GM12878 (cell line): ENCODE results near the gene CUZD1. TPM values are rescaled to one million over a fixed set of nuclear protein-coding genes. Genes with fewer than 3 reads are reported as not detected.

Experiments
- ATAC-seq: fragments of 200-7000 bp; cut with Tn5 transposase; 3 replicates; pipeline ENCODE4 v1.9.1; 2020; ENCODE audit warnings: mild to moderate bottlenecking, moderate library complexity
- BruUV-seq: library from RNA; stranded (reverse); fragments of 400-500 nt; replicated peaks from 2 replicates; lab custom pipeline; 2021; lab: Mats Ljungman, UMichigan
- CTCF ChIA-PET: fragments of 300-600 bp; sonication (Branson Sonifier 250); formaldehyde crosslinking; extraction: SDS; loops from one replicate; lab custom pipeline; 2021; ENCODE audit warnings: inconsistent platforms; lab: Yijun Ruan, JAX
- POLR2A ChIA-PET: fragments of 350-600 bp; formaldehyde crosslinking; extraction: SDS; loops from one replicate; lab custom pipeline; 2021; ENCODE audit warnings: inconsistent platforms; lab: Charles Lee
- RAD21 ChIA-PET: fragments of 300-600 bp; sonication (Branson Sonifier 250); formaldehyde crosslinking; loops from one replicate; lab custom pipeline; 2023; ENCODE audit warnings: antibody characterized with exemption; ENCODE audit not compliant: unreplicated experiment; lab: Charles Lee
- SMC1A ChIA-PET: fragments of 300-600 bp; sonication (Branson Sonifier 250); formaldehyde crosslinking; loops from one replicate; lab custom pipeline; 2023; ENCODE audit not compliant: unreplicated experiment, uncharacterized antibody; lab: Charles Lee
- DNase-seq: peaks from one replicate; pipeline ENCODE4 v3.0.0-alpha.2; 2011; ENCODE audit warnings: low read depth, low spot score
- FAIRE-seq: peaks from 3 replicates; lab custom pipeline; 2011; peaks lifted over from hg19 to GRCh38; lab: Jason Lieb, UNC
- H2AFZ ChIP-seq: 2 replicates; pipeline ENCODE4 v1.6.0; 2011; ENCODE audit warnings: low read depth, low read length, control low read depth; ENCODE audit not compliant: control insufficient read depth
- H3K27ac ChIP-seq: 2 replicates; pipeline ENCODE4 v1.5.1; 2011; ENCODE audit warnings: control low read depth; ENCODE audit not compliant: control insufficient read depth, insufficient read depth
- H3K27me3 ChIP-seq, 2 experiments: replicated peaks in 1 of 2; 2 replicates each; pipeline versions ENCODE4 v1.6.0 to v1.6.1; 2011; ENCODE audit warnings: low read length in 1 of 2; ENCODE audit not compliant: control insufficient read depth in 2 of 2, insufficient read depth in 2 of 2
- H3K36me3 ChIP-seq, 2 experiments: 2 replicates each; pipeline ENCODE4 v1.5.1; 2011; ENCODE audit warnings: low read length in 1 of 2; ENCODE audit not compliant: control insufficient read depth in 2 of 2, insufficient read depth in 2 of 2
- H3K4me1 ChIP-seq: 2 replicates; pipeline ENCODE4 v1.6.1; 2011; ENCODE audit warnings: mild to moderate bottlenecking, low read length, moderate library complexity, mixed read lengths; ENCODE audit not compliant: control insufficient read depth, insufficient read depth
- H3K4me2 ChIP-seq: 2 replicates; pipeline ENCODE4 v1.6.0; 2011; ENCODE audit warnings: control low read depth; ENCODE audit not compliant: control insufficient read depth, insufficient read depth
- H3K4me3 ChIP-seq: fragments of 200-600 bp; sonication (generic); 2 replicates; pipeline ENCODE4 v1.5.1; 2016
- H3K79me2 ChIP-seq: 2 replicates; pipeline ENCODE4 v1.6.0; 2011; ENCODE audit warnings: low read length; ENCODE audit not compliant: control insufficient read depth, insufficient read depth
- H3K9ac ChIP-seq: 2 replicates; pipeline ENCODE4 v1.8.0; 2011; ENCODE audit warnings: low read length, control low read depth, mixed read lengths; ENCODE audit not compliant: control insufficient read depth, insufficient read depth
- H3K9me3 ChIP-seq: replicated peaks from 3 replicates; pipeline ENCODE4 v1.5.1; 2011; ENCODE audit warnings: mild to moderate bottlenecking, low read length; ENCODE audit not compliant: control insufficient read depth, insufficient read depth
- H4K20me1 ChIP-seq: 2 replicates; pipeline ENCODE4 v1.6.0; 2011; ENCODE audit not compliant: control insufficient read depth, insufficient read depth
- BCL11A ChIP-seq: IDR thresholded peaks from 2 replicates; pipeline ENCODE4 v1.6.1; 2011; ENCODE audit warnings: low read depth, low read length
- CREB1 ChIP-seq: IDR thresholded peaks from 2 replicates; pipeline ENCODE4 v1.6.1; 2012; ENCODE audit warnings: low read depth, mild to moderate bottlenecking, inconsistent platforms
- HSF1 ChIP-seq: fragments of 150-350 bp; IDR thresholded peaks from 2 replicates; pipeline ENCODE4 v1.6.1; 2014; ENCODE audit warnings: mild to moderate bottlenecking, low read depth, low read length
- NFIC ChIP-seq: IDR thresholded peaks from 2 replicates; pipeline ENCODE4 v1.6.1; 2012; ENCODE audit warnings: low read depth, mild to moderate bottlenecking, inconsistent platforms, low read length, moderate library complexity
- TBL1XR1 ChIP-seq: IDR thresholded peaks from 2 replicates; pipeline ENCODE4 v1.6.1; 2012; ENCODE audit warnings: low read depth, low read length, improper control_type of control experiment
- WRNIP1 ChIP-seq: IDR thresholded peaks from 2 replicates; pipeline ENCODE4 v1.6.1; 2011; ENCODE audit warnings: low read depth, low read length, improper control_type of control experiment, borderline replicate concordance
- ZBED1 ChIP-seq: IDR thresholded peaks from 2 replicates; pipeline ENCODE4 v1.6.1; 2016; ENCODE audit warnings: borderline replicate concordance
- ZZZ3 ChIP-seq: IDR thresholded peaks from 2 replicates; pipeline ENCODE4 v1.6.1; 2011; ENCODE audit warnings: low read depth; ENCODE audit not compliant: control insufficient read depth, insufficient read length
- WGBS: methylation state at CpG from one replicate; pipeline ENCODE4 v1.1.6; 2016; ENCODE audit warnings: low lambda C conversion rate; ENCODE audit not compliant: insufficient replicate concordance, insufficient coverage; ENCODE audit errors: missing lambda C conversion rate; 5-methylcytosine and 5-hydroxymethylcytosine counted together
- in situ Hi-C: fragments of 300-500 bp; cut with MboI; formaldehyde crosslinking; loops from 9 replicates; pipeline ENCODE4 v1.14.3; 2018; ENCODE audit warnings: mixed read lengths
- intact Hi-C: fragments of 100-400 bp; cut with micrococcal nuclease; formaldehyde crosslinking; loops from one replicate; pipeline ENCODE4 v1.14.2; 2022; ENCODE audit not compliant: unreplicated experiment
- polyA plus RNA-seq, 11 experiments: library from polyadenylated mRNA; depleted of rRNA in 4 of 11; unstranded in 6 of 11; stranded (reverse) in 5 of 11; fragments of >200 nt; fragmentation: Nextera tagmentation in 4 of 11; fragmentation: Illumina TruSeq in 1 of 11; extraction: Ambion mirVana in 4 of 11; extraction: Trizol in 1 of 11; gene quantifications; 1 replicate in 1 of 11; 2 replicates in 10 of 11; pipeline versions ENCODE4 v1.2.1 to v1.2.3, GENCODE V29; 2011 to 2016; ENCODE audit warnings: inconsistent platforms in 2 of 11, missing spikeins in 2 of 11, low read depth in 1 of 11
- total RNA-seq, 4 experiments: library from RNA; depleted of rRNA in 3 of 4; stranded (reverse); fragments of >200 nt in 3 of 4; fragmentation: Illumina TruSeq in 1 of 4; extraction: Trizol in 1 of 4; gene quantifications; 2 replicates each; pipeline versions ENCODE4 v1.2.1 to v1.2.3, GENCODE V29; 2013 to 2021
- TF ChIP-seq, protein P1 (sequence below): IDR thresholded peaks from 2 replicates; pipeline ENCODE4 v1.6.1; 2012; ENCODE audit warnings: mild to moderate bottlenecking, low read depth, low read length

The CUZD1 gene
- total and polyA plus RNA-seq, 10 of the 15 experiments (the other 5 are each of a cell fraction or from before 2014, with no cell fraction given) = 0.66 to 2.3 (median 1.5) TPM

- no TSS peak for BruUV-seq
- H3K27me3 ChIP-seq = no peaks in the 10 kb centered on the region
- ChIA-PET RAD21 (no interaction called here), POLR2A (no interaction called here), CTCF (no interaction called here), SMC1A (no interaction called here)
- no peaks in the 10 kb centered on the region for H3K9me3 ChIP-seq
- no peaks in the 10 kb centered on the region for H3K36me3 ChIP-seq
- TF ChIP-seq BCL11A (no peak), NFIC (no peak), WRNIP1 (no peak), CREB1 (no peak), ZZZ3 (no peak), ZBED1 (no peak), TBL1XR1 (no peak)
- no peak for ATAC-seq
- intact Hi-C loops (no loop called here), in situ Hi-C loops (no loop called here)
- no peak overlapping the region for H3K9ac ChIP-seq
- H3K79me2 ChIP-seq = no peaks in the 10 kb centered on the region
- H3K27ac ChIP-seq = no peak overlapping the region
- H3K4me1 ChIP-seq = no peaks in the 10 kb centered on the region
- no peak overlapping the region for H3K4me3 ChIP-seq
- no peak for FAIRE-seq
- no peak overlapping the region for H2AFZ ChIP-seq
- H4K20me1 ChIP-seq = no peaks in the 10 kb centered on the region
- DNase-seq = no peak
- H3K4me2 ChIP-seq = no peak overlapping the region
- WGBS = 0% methylated on average over 5 of the region's 5 CpGs
Measured at GRCh38 chr10:122795924-122796323, 49.7 kb downstream of the CUZD1 start.

DNA sequence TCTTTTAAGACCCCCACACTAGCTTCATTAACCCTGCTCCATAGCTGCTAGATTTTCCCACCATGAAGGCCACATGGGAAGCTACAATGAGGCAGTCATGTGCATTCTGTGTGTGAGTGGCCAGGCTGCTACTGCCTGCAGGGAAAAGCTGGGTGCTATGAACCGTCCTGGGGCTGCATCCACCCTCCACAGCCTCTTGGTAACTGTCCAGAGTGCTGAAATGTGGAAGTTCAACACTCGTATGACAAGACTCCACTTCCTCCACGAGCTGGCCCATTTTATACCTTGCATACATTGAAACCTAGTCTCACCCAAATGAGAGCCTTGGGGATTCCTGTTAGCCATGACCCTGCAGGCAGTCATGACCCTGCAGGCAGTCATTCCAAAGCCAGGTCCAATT is 59.4 kb downstream of the CUZD1 start:
- ChIA-PET RAD21 (no interaction called here), SMC1A (no interaction called here), CTCF (no interaction called here), POLR2A (no interaction called here)
- no peaks in the 10 kb centered on the region for H3K4me1 ChIP-seq
- no peak overlapping the region for H3K4me3 ChIP-seq
- ATAC-seq (peak; percentile 30; the same call in 1 of the 3 replicates), DNase-seq (no peak), FAIRE-seq (no peak)
- H2AFZ ChIP-seq = no peak overlapping the region
- TF ChIP-seq HSF1 = no peak
- TF ChIP-seq, protein P1, sequence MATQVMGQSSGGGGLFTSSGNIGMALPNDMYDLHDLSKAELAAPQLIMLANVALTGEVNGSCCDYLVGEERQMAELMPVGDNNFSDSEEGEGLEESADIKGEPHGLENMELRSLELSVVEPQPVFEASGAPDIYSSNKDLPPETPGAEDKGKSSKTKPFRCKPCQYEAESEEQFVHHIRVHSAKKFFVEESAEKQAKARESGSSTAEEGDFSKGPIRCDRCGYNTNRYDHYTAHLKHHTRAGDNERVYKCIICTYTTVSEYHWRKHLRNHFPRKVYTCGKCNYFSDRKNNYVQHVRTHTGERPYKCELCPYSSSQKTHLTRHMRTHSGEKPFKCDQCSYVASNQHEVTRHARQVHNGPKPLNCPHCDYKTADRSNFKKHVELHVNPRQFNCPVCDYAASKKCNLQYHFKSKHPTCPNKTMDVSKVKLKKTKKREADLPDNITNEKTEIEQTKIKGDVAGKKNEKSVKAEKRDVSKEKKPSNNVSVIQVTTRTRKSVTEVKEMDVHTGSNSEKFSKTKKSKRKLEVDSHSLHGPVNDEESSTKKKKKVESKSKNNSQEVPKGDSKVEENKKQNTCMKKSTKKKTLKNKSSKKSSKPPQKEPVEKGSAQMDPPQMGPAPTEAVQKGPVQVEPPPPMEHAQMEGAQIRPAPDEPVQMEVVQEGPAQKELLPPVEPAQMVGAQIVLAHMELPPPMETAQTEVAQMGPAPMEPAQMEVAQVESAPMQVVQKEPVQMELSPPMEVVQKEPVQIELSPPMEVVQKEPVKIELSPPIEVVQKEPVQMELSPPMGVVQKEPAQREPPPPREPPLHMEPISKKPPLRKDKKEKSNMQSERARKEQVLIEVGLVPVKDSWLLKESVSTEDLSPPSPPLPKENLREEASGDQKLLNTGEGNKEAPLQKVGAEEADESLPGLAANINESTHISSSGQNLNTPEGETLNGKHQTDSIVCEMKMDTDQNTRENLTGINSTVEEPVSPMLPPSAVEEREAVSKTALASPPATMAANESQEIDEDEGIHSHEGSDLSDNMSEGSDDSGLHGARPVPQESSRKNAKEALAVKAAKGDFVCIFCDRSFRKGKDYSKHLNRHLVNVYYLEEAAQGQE = peak; percentile 87
- no peak overlapping the region for H3K4me2 ChIP-seq
- no peaks in the 10 kb centered on the region for H3K79me2 ChIP-seq
- BruUV-seq = no TSS peak
- intact Hi-C loops (no loop called here), in situ Hi-C loops (no loop called here)
- H3K27ac ChIP-seq = no peak overlapping the region
- no peaks in the 10 kb centered on the region for H4K20me1 ChIP-seq
- no peaks in the 10 kb centered on the region for H3K9me3 ChIP-seq
- no peak overlapping the region for H3K9ac ChIP-seq
- no peaks in the 10 kb centered on the region for H3K27me3 ChIP-seq
- 0% methylated on average over 3 of the region's 3 CpGs for WGBS
- H3K36me3 ChIP-seq = no peaks in the 10 kb centered on the region
